K562 (cell line): ENCODE measurements around the gene CUEDC2. TPM values are rescaled to one million over a fixed set of nuclear protein-coding genes. Genes with fewer than 3 reads are reported as not detected.

ENCODE experiments used
- CHD7 ChIP-seq: fragments of 200-600 bp; sonication (generic); IDR thresholded peaks from one replicate; pipeline ENCODE4 v1.6.1; 2012; ENCODE audit warnings: mild to moderate bottlenecking, low read depth, low read length, inconsistent platforms
- FOXJ2 ChIP-seq: fragments of 200-800 bp; sonication (Bioruptor generic); IDR thresholded peaks from 2 replicates; pipeline ENCODE4 v1.6.1; 2016; ENCODE audit warnings: missing genetic modification characterization, missing compliant biosample characterization
- FOXP4 ChIP-seq: sonication (generic); formaldehyde crosslinking; IDR thresholded peaks from 2 replicates; pipeline ENCODE4 v1.8.0; 2022; ENCODE audit warnings: mild to moderate bottlenecking, missing genetic modification reagents, borderline replicate concordance
- KDM1A ChIP-seq, 2 experiments: fragments of 450-650 bp; IDR thresholded peaks; 2 replicates each; pipeline ENCODE4 v1.6.1; 2016; ENCODE audit warnings: mild to moderate bottlenecking in 2 of 2
- MNT ChIP-seq, 2 experiments: fragments of 450-650 bp; conservative IDR thresholded peaks; 2 replicates each; pipeline ENCODE4 v1.6.1; 2017; ENCODE audit warnings: mild to moderate bottlenecking in 2 of 2, moderate library complexity in 2 of 2
- NFIX ChIP-seq: fragments of 250-450 bp; sonication (Bioruptor Pico); IDR thresholded peaks from 2 replicates; pipeline ENCODE4 v1.4.0; 2020; ENCODE audit warnings: low read depth, mild to moderate bottlenecking, moderate library complexity
- RAD21 ChIP-seq, 2 experiments: fragments of 250-450 bp in 1 of 2; fragments of 450-650 bp in 1 of 2; sonication (Bioruptor Pico) in 1 of 2; formaldehyde crosslinking in 1 of 2; IDR thresholded peaks in 1 of 2; conservative IDR thresholded peaks in 1 of 2; 2 replicates each; pipeline versions ENCODE4 v1.4.0 to v1.8.0; 2020 to 2022; ENCODE audit warnings: mild to moderate bottlenecking in 2 of 2, moderate library complexity in 1 of 2
- USF1 ChIP-seq: sonication (generic); formaldehyde crosslinking; IDR thresholded peaks from 2 replicates; pipeline ENCODE4 v1.9.0; 2022; ENCODE audit warnings: mild to moderate bottlenecking, missing genetic modification reagents
- ZBTB34 ChIP-seq: fragments of 250-450 bp; sonication (Bioruptor Pico); IDR thresholded peaks from 2 replicates; pipeline ENCODE4 v1.8.0; 2021; ENCODE audit warnings: mild to moderate bottlenecking, moderate library complexity
- ZNF263 ChIP-seq: sonication (generic); formaldehyde crosslinking; IDR thresholded peaks from 2 replicates; pipeline ENCODE4 v1.8.0; 2022; ENCODE audit warnings: mild to moderate bottlenecking, missing genetic modification reagents, borderline replicate concordance
- polyA plus RNA-seq, 8 experiments: library from polyadenylated mRNA; depleted of rRNA in 4 of 8; stranded (reverse) in 5 of 8; unstranded in 3 of 8; fragments of >200 nt; fragmentation: Nextera tagmentation in 2 of 8; fragmentation: Illumina TruSeq in 1 of 8; extraction: Ambion mirVana in 2 of 8; extraction: Trizol in 1 of 8; gene quantifications; 2 replicates each; pipeline versions ENCODE4 v1.2.1 to v1.2.3, GENCODE V29; 2011 to 2014; ENCODE audit warnings: inconsistent platforms in 1 of 8, missing spikeins in 1 of 8
- total RNA-seq, 7 experiments: library from RNA; depleted of rRNA in 6 of 7; stranded (reverse); fragments of >200 nt in 6 of 7; fragmentation: Illumina TruSeq in 2 of 7; extraction: Trizol in 2 of 7; gene quantifications; 2 replicates each; pipeline versions ENCODE4 v1.2.1 to v1.2.3, GENCODE V29; 2011 to 2021; ENCODE audit warnings: low replicate concordance in 1 of 7

CUEDC2 gene
- total and polyA plus RNA-seq, 9 of the 15 experiments (the other 6 are each of a cell fraction or from before 2014, with no cell fraction given) = 8.5 to 48.9 (median 27.4) TPM

GRCh38 chr10:102384053-102384452 lies 48.3 kb downstream of the CUEDC2 start (continued):
- TF ChIP-seq CHD7 = no peak
- TF ChIP-seq ZNF263 (CRISPR knock-in tag) = no peak
- TF ChIP-seq ZBTB34 = no peak
- TF ChIP-seq FOXJ2 (tag) = no peak
- no peak for TF ChIP-seq NFIX
- TF ChIP-seq KDM1A (IDR thresholded peaks at IDR 0.05) = no peak
- TF ChIP-seq USF1 (CRISPR knock-in tag) = no peak
- TF ChIP-seq RAD21 (CRISPR knock-in tag; conservative IDR thresholded peaks at IDR 0.05 in 1 of 2, IDR thresholded peaks at IDR 0.05 in 1 of 2) = peak in 1 of 2 experiments; percentile 48; a peak in 2 of 4 replicates
- no peak for TF ChIP-seq MNT (conservative IDR thresholded peaks at IDR 0.05)
- no peak for TF ChIP-seq FOXP4 (CRISPR knock-in tag)
